Ishikawa (cell line): ENCODE measurements around the gene TNS3.

Experiments used
- RAD21 ChIP-seq: IDR thresholded peaks from 2 replicates; pipeline ENCODE4 v1.6.1; 2012; ENCODE audit warnings: low read depth
- YY1 ChIP-seq: IDR thresholded peaks from 2 replicates; pipeline ENCODE4 v1.6.1; 2012; ENCODE audit warnings: low read depth
- TF ChIP-seq, protein P1 (sequence below): IDR thresholded peaks from 2 replicates; pipeline ENCODE4 v1.6.1; 2012; ENCODE audit warnings: low read depth, mild to moderate bottlenecking

DNA sequence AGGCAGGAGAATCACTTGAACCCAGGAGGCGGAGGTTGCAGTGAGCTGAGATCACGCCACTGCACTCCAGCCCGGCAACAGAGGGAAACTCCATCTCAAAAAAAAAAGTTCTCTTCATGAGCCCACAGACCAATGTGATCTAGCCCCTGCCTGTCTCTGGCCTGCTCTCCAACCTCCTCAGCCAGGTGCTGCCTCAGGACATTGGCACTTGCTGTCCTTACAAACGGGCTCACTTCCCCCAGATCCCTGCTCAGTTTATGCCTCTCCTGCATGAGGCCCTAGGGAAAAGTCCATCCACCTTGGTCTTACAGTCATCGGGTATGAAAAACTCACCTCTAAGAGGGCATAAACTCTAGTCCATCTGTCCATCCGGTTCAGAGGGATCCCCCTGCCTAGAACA lies 32.5 kb downstream of the TNS3 start:
- no peak for TF ChIP-seq YY1
- TF ChIP-seq, protein P1, sequence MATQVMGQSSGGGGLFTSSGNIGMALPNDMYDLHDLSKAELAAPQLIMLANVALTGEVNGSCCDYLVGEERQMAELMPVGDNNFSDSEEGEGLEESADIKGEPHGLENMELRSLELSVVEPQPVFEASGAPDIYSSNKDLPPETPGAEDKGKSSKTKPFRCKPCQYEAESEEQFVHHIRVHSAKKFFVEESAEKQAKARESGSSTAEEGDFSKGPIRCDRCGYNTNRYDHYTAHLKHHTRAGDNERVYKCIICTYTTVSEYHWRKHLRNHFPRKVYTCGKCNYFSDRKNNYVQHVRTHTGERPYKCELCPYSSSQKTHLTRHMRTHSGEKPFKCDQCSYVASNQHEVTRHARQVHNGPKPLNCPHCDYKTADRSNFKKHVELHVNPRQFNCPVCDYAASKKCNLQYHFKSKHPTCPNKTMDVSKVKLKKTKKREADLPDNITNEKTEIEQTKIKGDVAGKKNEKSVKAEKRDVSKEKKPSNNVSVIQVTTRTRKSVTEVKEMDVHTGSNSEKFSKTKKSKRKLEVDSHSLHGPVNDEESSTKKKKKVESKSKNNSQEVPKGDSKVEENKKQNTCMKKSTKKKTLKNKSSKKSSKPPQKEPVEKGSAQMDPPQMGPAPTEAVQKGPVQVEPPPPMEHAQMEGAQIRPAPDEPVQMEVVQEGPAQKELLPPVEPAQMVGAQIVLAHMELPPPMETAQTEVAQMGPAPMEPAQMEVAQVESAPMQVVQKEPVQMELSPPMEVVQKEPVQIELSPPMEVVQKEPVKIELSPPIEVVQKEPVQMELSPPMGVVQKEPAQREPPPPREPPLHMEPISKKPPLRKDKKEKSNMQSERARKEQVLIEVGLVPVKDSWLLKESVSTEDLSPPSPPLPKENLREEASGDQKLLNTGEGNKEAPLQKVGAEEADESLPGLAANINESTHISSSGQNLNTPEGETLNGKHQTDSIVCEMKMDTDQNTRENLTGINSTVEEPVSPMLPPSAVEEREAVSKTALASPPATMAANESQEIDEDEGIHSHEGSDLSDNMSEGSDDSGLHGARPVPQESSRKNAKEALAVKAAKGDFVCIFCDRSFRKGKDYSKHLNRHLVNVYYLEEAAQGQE = no peak
- TF ChIP-seq RAD21 = no peak
